ENCODE data around the gene MACIR. TPM values are rescaled to one million over a fixed set of nuclear protein-coding genes. Genes with fewer than 3 reads are reported as not detected.

MACIR gene
- total and polyA plus RNA-seq, 2 donors (not counting 1 experiment from before 2014, with no cell fraction given) = 3.5 to 7.3 TPM

- Histone ChIP-seq H4K20me1 (ENCODE audit: control insufficient read depth, extremely low read depth, insufficient read depth, low read length) (no peaks in the 10 kb centered on the region), H3K4me2 (ENCODE audit: extremely low read depth, insufficient read depth, low read length) (no peak overlapping the region), H3K9me3 (ENCODE audit: control insufficient read depth, insufficient read depth, low read depth, low read length) (no peaks in the 10 kb centered on the region), H3K27me3 (ENCODE audit: control insufficient read depth, insufficient read depth, low read length) (no peaks in the 10 kb centered on the region), H3K4me3 (replicated peaks in 1 of 4; ENCODE audit: control extremely low read depth in 1 of 4, insufficient read depth in 1 of 4, low read depth in 3 of 4, low read length in 4 of 4) (no peak overlapping the region), H3K27ac (ENCODE audit: insufficient read depth, low read length) (no peak overlapping the region), H3K4me1 (ENCODE audit: control insufficient read depth, extremely low read depth, insufficient read depth, low read length) (no peaks in the 10 kb centered on the region), H3K79me2 (ENCODE audit: control insufficient read depth, insufficient read depth, low read length) (no peaks in the 10 kb centered on the region), H2AFZ (ENCODE audit: low read length) (no peak overlapping the region), H3K9ac (ENCODE audit: insufficient read depth, low read length) (no peak overlapping the region), H3K36me3 (ENCODE audit: control insufficient read depth, insufficient read depth, low read length) (no peaks in the 10 kb centered on the region)
- no peak for DNase-seq (ENCODE audit: low read depth in 2 of 2)
- no peak for TF ChIP-seq EZH2 (IDR thresholded peaks at IDR 0.05; ENCODE audit: low read length, missing control alignments)
- TF ChIP-seq CTCF (conservative IDR thresholded peaks at IDR 0.05 in 1 of 2, IDR thresholded peaks at IDR 0.05 in 1 of 2; ENCODE audit: low read depth in 1 of 2, low read length in 2 of 2) = no peak
Measured at GRCh38 chr5:103298607-103299188, 40.1 kb downstream of the MACIR start.

- no peak overlapping the region for H3K4me3 ChIP-seq (replicated peaks in 1 of 4; ENCODE audit: control extremely low read depth in 1 of 4, insufficient read depth in 1 of 4, low read depth in 3 of 4, low read length in 4 of 4)
- no peaks in the 10 kb centered on the region for H3K79me2 ChIP-seq (ENCODE audit: control insufficient read depth, insufficient read depth, low read length)
- H3K4me1 ChIP-seq (ENCODE audit: control insufficient read depth, extremely low read depth, insufficient read depth, low read length) = no peaks in the 10 kb centered on the region
- H2AFZ ChIP-seq (ENCODE audit: low read length) = no peak overlapping the region
- DNase-seq (ENCODE audit: low read depth in 2 of 2) = peak in 1 of 2 donors; percentile 2
- H3K36me3 ChIP-seq (ENCODE audit: control insufficient read depth, insufficient read depth, low read length) = no peaks in the 10 kb centered on the region
- H4K20me1 ChIP-seq (ENCODE audit: control insufficient read depth, extremely low read depth, insufficient read depth, low read length) = no peaks in the 10 kb centered on the region
- H3K9me3 ChIP-seq (ENCODE audit: control insufficient read depth, insufficient read depth, low read depth, low read length) = no peaks in the 10 kb centered on the region
- H3K9ac ChIP-seq (ENCODE audit: insufficient read depth, low read length) = no peak overlapping the region
- TF ChIP-seq EZH2 (IDR thresholded peaks at IDR 0.05; ENCODE audit: low read length, missing control alignments) (no peak), CTCF (conservative IDR thresholded peaks at IDR 0.05 in 1 of 2, IDR thresholded peaks at IDR 0.05 in 1 of 2; ENCODE audit: low read depth in 1 of 2, low read length in 2 of 2) (no peak)
- no peaks in the 10 kb centered on the region for H3K27me3 ChIP-seq (ENCODE audit: control insufficient read depth, insufficient read depth, low read length)
- H3K27ac ChIP-seq (ENCODE audit: insufficient read depth, low read length) = no peak overlapping the region
- no peak overlapping the region for H3K4me2 ChIP-seq (ENCODE audit: extremely low read depth, insufficient read depth, low read length)
Measured at GRCh38 chr5:103305809-103306208, 47.2 kb downstream of the MACIR start.

GRCh38 chr5:103307470-103307869 is 48.9 kb downstream of the MACIR start:
- TF ChIP-seq EZH2 (IDR thresholded peaks at IDR 0.05; ENCODE audit: low read length, missing control alignments) = no peak
- no peak for TF ChIP-seq CTCF (conservative IDR thresholded peaks at IDR 0.05 in 1 of 2, IDR thresholded peaks at IDR 0.05 in 1 of 2; ENCODE audit: low read depth in 1 of 2, low read length in 2 of 2)
- Histone ChIP-seq H3K4me1 (ENCODE audit: control insufficient read depth, extremely low read depth, insufficient read depth, low read length) (no peaks in the 10 kb centered on the region), H2AFZ (ENCODE audit: low read length) (no peak overlapping the region), H3K9ac (ENCODE audit: insufficient read depth, low read length) (no peak overlapping the region), H4K20me1 (ENCODE audit: control insufficient read depth, extremely low read depth, insufficient read depth, low read length) (no peaks in the 10 kb centered on the region), H3K79me2 (ENCODE audit: control insufficient read depth, insufficient read depth, low read length) (no peaks in the 10 kb centered on the region), H3K4me2 (ENCODE audit: extremely low read depth, insufficient read depth, low read length) (no peak overlapping the region), H3K9me3 (ENCODE audit: control insufficient read depth, insufficient read depth, low read depth, low read length) (no peaks in the 10 kb centered on the region), H3K27me3 (ENCODE audit: control insufficient read depth, insufficient read depth, low read length) (no peaks in the 10 kb centered on the region), H3K36me3 (ENCODE audit: control insufficient read depth, insufficient read depth, low read length) (no peaks in the 10 kb centered on the region), H3K4me3 (replicated peaks in 1 of 4; ENCODE audit: control extremely low read depth in 1 of 4, insufficient read depth in 1 of 4, low read depth in 3 of 4, low read length in 4 of 4) (no peak overlapping the region), H3K27ac (ENCODE audit: insufficient read depth, low read length) (no peak overlapping the region)
- DNase-seq (ENCODE audit: low read depth in 2 of 2) = no peak

Data from fibroblast of lung (primary cell).